ENCODE measurements around the gene SCARB1. TPM values are rescaled to one million over a fixed set of nuclear protein-coding genes. Genes with fewer than 3 reads are reported as not detected.

The SCARB1 gene
- total RNA-seq, 1 experiment from 2014 or later, result 106 TPM

DNA sequence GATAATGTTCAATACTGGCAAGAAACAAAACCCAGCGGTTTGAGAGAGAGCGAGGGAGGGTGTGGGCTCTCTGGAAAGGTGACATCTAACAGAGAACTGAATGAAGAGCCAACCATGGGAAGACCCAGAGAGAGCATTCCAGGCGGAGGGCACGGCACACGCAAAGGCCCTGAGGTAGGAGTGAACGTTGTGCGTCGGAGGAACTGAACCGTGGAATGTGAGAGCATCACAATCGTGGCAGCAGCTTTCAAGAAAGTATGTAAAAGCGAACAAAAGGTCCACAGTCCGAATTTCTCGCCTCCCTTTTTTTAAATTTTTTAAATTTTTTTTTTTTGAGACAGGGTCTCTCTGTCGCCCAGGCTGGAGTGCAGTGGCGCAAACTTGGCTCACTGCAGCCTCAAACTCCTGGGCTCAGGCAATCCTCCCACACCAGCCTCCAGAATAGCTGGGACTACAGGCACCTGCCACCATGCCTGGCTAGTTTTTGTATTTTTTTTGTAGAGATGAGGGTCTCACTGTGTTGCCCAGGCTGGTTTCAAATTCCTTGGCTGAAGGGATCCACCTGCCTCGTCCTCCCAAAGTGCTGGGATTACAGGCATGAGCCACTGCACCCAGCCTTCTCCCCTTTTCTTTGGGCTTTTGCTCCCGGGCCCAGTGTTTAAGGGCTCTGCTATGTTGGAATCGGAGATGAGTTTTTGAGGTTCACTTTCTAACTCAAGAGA lies 15.3 kb upstream of the SCARB1 start:
- POLR2A ChIA-PET, result interaction anchor here (0.6 kb wide), 1 partner anchor 61 kb away, joined by 3 read pairs; no protein-coding TSS in a partner anchor
- peaks cover 6% of the 10 kb centered on the region for H3K36me3 Mint-ChIP-seq (ENCODE audit: insufficient read depth, unreplicated experiment)
- no TSS peak for BruUV-seq (replicated peaks)

GRCh38 chr12:124877423-124877822 lies 13.8 kb upstream of the SCARB1 start:
- Mint-ChIP-seq H3K36me3 (ENCODE audit: insufficient read depth, unreplicated experiment) (no peaks in the 10 kb centered on the region), H3K27me3 (ENCODE audit: insufficient read depth, unreplicated experiment) (no peaks in the 10 kb centered on the region)
- POLR2A ChIA-PET, result no interaction called here

More for the DNA sequence above, 15.3 kb upstream of the SCARB1 start:
- no peaks in the 10 kb centered on the region for H3K9me3 Mint-ChIP-seq (ENCODE audit: unreplicated experiment)
- no peak overlapping the region for H3K4me3 Mint-ChIP-seq (ENCODE audit: unreplicated experiment)
- no peak for TF ChIP-seq CTCF (IDR thresholded peaks at IDR 0.05; ENCODE audit: insufficient read depth in 1 of 2, low read depth in 1 of 2, low read length in 1 of 2, severe bottlenecking in 1 of 2, unreplicated experiment in 1 of 2)
- Histone ChIP-seq H3K27me3 (replicated peaks; ENCODE audit: control insufficient read depth, insufficient read depth, low read length) (no peaks in the 10 kb centered on the region), H3K4me3 (ENCODE audit: low read depth, low read length) (no peak overlapping the region), H3K36me3 (ENCODE audit: control insufficient read depth, insufficient read depth, low read length) (no peaks in the 10 kb centered on the region), H3K9me3 (no peaks in the 10 kb centered on the region), H3K4me1 (peaks cover 21% of the 10 kb centered on the region)
- H3K4me1 Mint-ChIP-seq (ENCODE audit: low read depth, unreplicated experiment), result peaks cover 10% of the 10 kb centered on the region
- no peak overlapping the region for H3K27ac Mint-ChIP-seq (ENCODE audit: unreplicated experiment)
- intact Hi-C loops (cut with micrococcal nuclease; ENCODE audit: unreplicated experiment), result no loop called here
- CTCF ChIA-PET, result no interaction called here
- no peak for DNase-seq
- H3K27me3 Mint-ChIP-seq (ENCODE audit: insufficient read depth, unreplicated experiment), result no peaks in the 10 kb centered on the region

DNA sequence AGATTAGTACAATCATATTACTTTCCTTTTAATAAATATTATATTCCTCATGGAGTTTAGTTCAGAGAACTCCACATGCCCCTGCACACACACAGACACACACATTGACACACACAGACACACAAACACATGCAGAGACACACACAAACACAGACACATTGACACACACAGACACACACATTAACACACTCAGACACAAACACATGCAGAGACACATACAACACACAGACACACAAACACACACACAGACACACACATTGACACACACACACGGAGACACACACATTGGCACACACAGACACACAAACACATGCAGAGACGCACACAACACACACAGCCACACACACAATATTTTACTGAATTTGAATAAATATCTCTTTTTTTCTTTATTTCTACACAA lies 12.5 kb upstream of the SCARB1 start:
- no peak for TF ChIP-seq CTCF (IDR thresholded peaks at IDR 0.05; ENCODE audit: insufficient read depth in 1 of 2, low read depth in 1 of 2, low read length in 1 of 2, severe bottlenecking in 1 of 2, unreplicated experiment in 1 of 2)
- Histone ChIP-seq H3K4me1 (peaks cover 14% of the 10 kb centered on the region; the same call in 1 of the 2 replicates), H3K4me3 (ENCODE audit: low read depth, low read length) (no peak overlapping the region), H3K9me3 (no peaks in the 10 kb centered on the region), H3K27me3 (replicated peaks; ENCODE audit: control insufficient read depth, insufficient read depth, low read length) (no peaks in the 10 kb centered on the region), H3K36me3 (ENCODE audit: control insufficient read depth, insufficient read depth, low read length) (no peaks in the 10 kb centered on the region)
- H3K36me3 Mint-ChIP-seq (ENCODE audit: insufficient read depth, unreplicated experiment), result no peaks in the 10 kb centered on the region
- H3K4me1 Mint-ChIP-seq (ENCODE audit: low read depth, unreplicated experiment), result peaks cover 7% of the 10 kb centered on the region
- BruUV-seq (replicated peaks), result no TSS peak
- DNase-seq, result no peak
- ChIA-PET CTCF (no interaction called here), POLR2A (no interaction called here)
- peak overlapping the region; percentile 0 for H3K27ac Mint-ChIP-seq (ENCODE audit: unreplicated experiment)
- intact Hi-C loops (cut with micrococcal nuclease; ENCODE audit: unreplicated experiment), result no loop called here
- H3K9me3 Mint-ChIP-seq (ENCODE audit: unreplicated experiment), result no peaks in the 10 kb centered on the region
- no peaks in the 10 kb centered on the region for H3K27me3 Mint-ChIP-seq (ENCODE audit: insufficient read depth, unreplicated experiment)
- H3K4me3 Mint-ChIP-seq (ENCODE audit: unreplicated experiment), result no peak overlapping the region

More at GRCh38 chr12:124877423-124877822, 13.8 kb upstream of the SCARB1 start:
- no TSS peak for BruUV-seq (replicated peaks)
- H3K4me3 ChIP-seq (ENCODE audit: low read depth, low read length), result no peak overlapping the region
- no peak overlapping the region for H3K27ac Mint-ChIP-seq (ENCODE audit: unreplicated experiment)
- H3K4me1 Mint-ChIP-seq (ENCODE audit: low read depth, unreplicated experiment), result peaks cover 7% of the 10 kb centered on the region
- no peak for TF ChIP-seq CTCF (IDR thresholded peaks at IDR 0.05; ENCODE audit: insufficient read depth in 1 of 2, low read depth in 1 of 2, low read length in 1 of 2, severe bottlenecking in 1 of 2, unreplicated experiment in 1 of 2)
- H3K27me3 ChIP-seq (replicated peaks; ENCODE audit: control insufficient read depth, insufficient read depth, low read length), result no peaks in the 10 kb centered on the region
- DNase-seq, result no peak
- H3K4me3 Mint-ChIP-seq (ENCODE audit: unreplicated experiment), result no peak overlapping the region
- H3K36me3 ChIP-seq (ENCODE audit: control insufficient read depth, insufficient read depth, low read length), result no peaks in the 10 kb centered on the region
- no peaks in the 10 kb centered on the region for H3K9me3 Mint-ChIP-seq (ENCODE audit: unreplicated experiment)
- no peaks in the 10 kb centered on the region for H3K9me3 ChIP-seq
- CTCF ChIA-PET, result no interaction called here
- intact Hi-C loops (cut with micrococcal nuclease; ENCODE audit: unreplicated experiment), result no loop called here
- H3K4me1 ChIP-seq, result peaks cover 10% of the 10 kb centered on the region; the same call in 1 of the 2 replicates
